HCT116 (cell line): ENCODE data around the gene PDE6G. TPM values are rescaled to one million over a fixed set of nuclear protein-coding genes. Genes with fewer than 3 reads are reported as not detected.

ENCODE experiments used
- ATAC-seq: fragments of 200-7000 bp; cut with Tn5 transposase; 2 replicates; pipeline ENCODE4 v1.9.1; 2020; ENCODE audit warnings: mild to moderate bottlenecking, moderate library complexity
- BruUV-seq: library from RNA; stranded (reverse); fragments of 400-500 nt; replicated peaks from 2 replicates; lab custom pipeline; 2021; lab: Mats Ljungman, UMichigan
- CTCF ChIA-PET: fragments of 300-600 bp; sonication (Branson Sonifier 250); formaldehyde crosslinking; loops from one replicate; lab custom pipeline; 2021; ENCODE audit warnings: antibody characterized with exemption; lab: Charles Lee
- POLR2A ChIA-PET: fragments of 300-600, 350-600 bp; sonication (Branson Sonifier 250); formaldehyde crosslinking; loops from one replicate; lab custom pipeline; 2021; ENCODE audit warnings: antibody characterized with exemption; lab: Charles Lee
- RAD21 ChIA-PET, 2 experiments: fragments of 300-600 bp; sonication (Branson Sonifier 250); formaldehyde crosslinking; loops; one replicate each; lab custom pipeline; 2023; ENCODE audit warnings: low total read pairs in 2 of 2; ENCODE audit not compliant: uncharacterized antibody in 2 of 2, unreplicated experiment in 2 of 2, low non-redundant PET in 1 of 2; lab: Charles Lee
- DNase-seq: peaks from one replicate; pipeline ENCODE4 v3.0.0-alpha.2; 2010; ENCODE audit warnings: low read depth, low spot score
- H2AFZ ChIP-seq: fragments of 200-600 bp; shearing (Covaris generic), sonication (generic); 2 replicates; pipeline ENCODE4 v1.6.1; 2017; ENCODE audit warnings: low read depth, mixed run types, mixed read lengths, antibody characterized with exemption, low read length; ENCODE audit not compliant: poor library complexity, severe bottlenecking
- H3K27ac ChIP-seq: 2 replicates; pipeline ENCODE4 v1.5.1; 2012; ENCODE audit warnings: low read depth, low read length
- H3K27me3 ChIP-seq: fragments of 200-600 bp; sonication (generic); 2 replicates; pipeline ENCODE4 v1.6.1; 2016; ENCODE audit warnings: mixed run types, low read length, mixed read lengths; ENCODE audit not compliant: insufficient read depth
- H3K36me3 ChIP-seq, 2 experiments: fragments of 200-500 bp in 1 of 2; fragments of 200-600 bp in 1 of 2; sonication (Bioruptor generic) in 1 of 2; sonication (generic) in 1 of 2; 2 replicates each; pipeline versions ENCODE4 v1.5.1 to v1.6.1; 2014 to 2016; ENCODE audit warnings: low read length in 2 of 2, inconsistent platforms in 1 of 2, mixed read lengths in 1 of 2, mixed run types in 1 of 2; ENCODE audit not compliant: insufficient read depth in 2 of 2, control insufficient read depth in 1 of 2
- H3K4me1 ChIP-seq, 2 experiments: fragments of 200-600 bp in 1 of 2; sonication (generic) in 1 of 2; 2 replicates each; pipeline versions ENCODE4 v1.5.1 to v1.6.1; 2012 to 2017; ENCODE audit warnings: low read length in 2 of 2, inconsistent platforms in 1 of 2, mild to moderate bottlenecking in 1 of 2, mixed read lengths in 1 of 2, mixed run types in 1 of 2, moderate library complexity in 1 of 2; ENCODE audit not compliant: insufficient read depth in 2 of 2, control insufficient read depth in 1 of 2
- H3K4me2 ChIP-seq: fragments of 200-600 bp; sonication (generic); 2 replicates; pipeline ENCODE4 v1.6.1; 2017; ENCODE audit warnings: mixed run types, low read length, mixed read lengths
- H3K4me3 ChIP-seq, 2 experiments: fragments of 200-600 bp in 1 of 2; sonication (generic) in 1 of 2; replicated peaks in 1 of 2; 2 replicates each; pipeline ENCODE4 v1.5.1; 2011 to 2016; ENCODE audit warnings: low read length in 2 of 2, control low read depth in 1 of 2, low read depth in 1 of 2, mild to moderate bottlenecking in 1 of 2, mixed read lengths in 1 of 2, mixed run types in 1 of 2
- H3K79me2 ChIP-seq: fragments of 200-600 bp; sonication (generic); 2 replicates; pipeline ENCODE4 v1.6.1; 2017; ENCODE audit warnings: mild to moderate bottlenecking, mixed run types, low read length, moderate library complexity, mixed read lengths; ENCODE audit not compliant: insufficient read depth
- H3K9ac ChIP-seq: fragments of 200-600 bp; sonication (generic); 2 replicates; pipeline ENCODE4 v1.6.1; 2016; ENCODE audit warnings: low read length, mixed read lengths
- H3K9me2 ChIP-seq: fragments of 200-600 bp; sonication (generic), shearing (Covaris generic); 2 replicates; pipeline ENCODE4 v1.6.1; 2017; ENCODE audit warnings: mixed run types, mild to moderate bottlenecking, moderate library complexity; ENCODE audit not compliant: insufficient read depth
- H3K9me3 ChIP-seq, 2 experiments: fragments of 200-500 bp in 1 of 2; fragments of 200-600 bp in 1 of 2; sonication (Bioruptor generic) in 1 of 2; sonication (generic) in 1 of 2; 2 replicates each; pipeline ENCODE4 v1.6.1; 2014 to 2017; ENCODE audit warnings: low read length in 2 of 2, mixed read lengths in 2 of 2, inconsistent platforms in 1 of 2, low read depth in 1 of 2, mild to moderate bottlenecking in 1 of 2, mixed run types in 1 of 2, moderate library complexity in 1 of 2; ENCODE audit not compliant: control insufficient read depth in 1 of 2, insufficient read depth in 1 of 2
- H4K20me1 ChIP-seq: fragments of 200-600 bp; sonication (generic), shearing (Covaris generic); 2 replicates; pipeline ENCODE4 v1.6.1; 2017; ENCODE audit warnings: mixed run types, mild to moderate bottlenecking, moderate library complexity; ENCODE audit not compliant: insufficient read depth
- ATF3 ChIP-seq: IDR thresholded peaks from 2 replicates; pipeline ENCODE4 v1.6.1; 2012
- CBX3 ChIP-seq: IDR thresholded peaks from 2 replicates; pipeline ENCODE4 v1.6.1; 2012; ENCODE audit warnings: low read depth
- CEBPB ChIP-seq: IDR thresholded peaks from 2 replicates; pipeline ENCODE4 v1.6.1; 2012; ENCODE audit warnings: low read depth
- ELF1 ChIP-seq: IDR thresholded peaks from 2 replicates; pipeline ENCODE4 v1.6.1; 2012; ENCODE audit warnings: low read depth, borderline replicate concordance
- EZH2 ChIP-seq: fragments of 200-600 bp; sonication (generic); IDR thresholded peaks from 2 replicates; pipeline ENCODE4 v1.6.1; 2017; ENCODE audit warnings: antibody characterized with exemption, mixed run types
- EZH2phosphoT487 ChIP-seq: fragments of 200-600 bp; IDR thresholded peaks from 2 replicates; pipeline ENCODE4 v1.6.1; 2018; ENCODE audit warnings: antibody characterized with exemption, borderline replicate concordance
- JUND ChIP-seq: IDR thresholded peaks from 2 replicates; pipeline ENCODE4 v1.6.1; 2012
- MAX ChIP-seq: IDR thresholded peaks from 2 replicates; pipeline ENCODE4 v1.6.1; 2012
- POLR2AphosphoS5 ChIP-seq: IDR thresholded peaks from 2 replicates; pipeline ENCODE4 v1.6.1; 2011; ENCODE audit warnings: mild to moderate bottlenecking, low read depth, low read length, moderate library complexity
- RAD21 ChIP-seq: IDR thresholded peaks from 2 replicates; pipeline ENCODE4 v1.6.1; 2012; ENCODE audit warnings: low read depth, mild to moderate bottlenecking
- SP1 ChIP-seq: IDR thresholded peaks from 2 replicates; pipeline ENCODE4 v1.6.1; 2012; ENCODE audit warnings: low read depth
- YY1 ChIP-seq: IDR thresholded peaks from 2 replicates; pipeline ENCODE4 v1.6.1; 2011; ENCODE audit warnings: low read length, low read depth, moderate library complexity, mild to moderate bottlenecking; ENCODE audit not compliant: insufficient replicate concordance; ENCODE audit errors: extremely low read depth
- ZBTB33 ChIP-seq: IDR thresholded peaks from 2 replicates; pipeline ENCODE4 v1.6.1; 2011; ENCODE audit warnings: mild to moderate bottlenecking, low read length, moderate library complexity; ENCODE audit not compliant: insufficient replicate concordance; ENCODE audit errors: extremely low read depth
- ZFX ChIP-seq: fragments of 450-650 bp; IDR thresholded peaks from 2 replicates; pipeline ENCODE4 v1.6.1; 2017
- intact Hi-C: fragments of 100-400 bp; cut with micrococcal nuclease; formaldehyde crosslinking; loops from 2 replicates; pipeline ENCODE4 v1.10.0; 2022
- total RNA-seq: library from RNA; stranded (reverse); gene quantifications from one replicate; pipeline ENCODE4 v1.2.1, GENCODE V29; 2021; ENCODE audit not compliant: unreplicated experiment

Gene PDE6G
- total RNA-seq, 1 experiment from 2014 or later: not detected

GRCh38 chr17:81609541-81610311 is 46.6 kb downstream of the PDE6G start:
- RAD21 ChIA-PET: no interaction called here
- no peaks in the 10 kb centered on the region for H3K9me3 ChIP-seq
- DNase-seq: no peak
- POLR2A ChIA-PET: no interaction called here
- no peak overlapping the region for H3K9ac ChIP-seq
- H3K4me3 ChIP-seq: no peak overlapping the region
- ATAC-seq: 0 out of 2 replicates have a peak, but pooled peaks have one; percentile 18
- CTCF ChIA-PET: no interaction called here
- intact Hi-C loops: no loop called here
- TSS peak; percentile 13 for BruUV-seq
- no peaks in the 10 kb centered on the region for H3K4me1 ChIP-seq
- no peak overlapping the region for H2AFZ ChIP-seq
- H3K79me2 ChIP-seq: peaks cover 78% of the 10 kb centered on the region
- H3K9me2 ChIP-seq: no peaks in the 10 kb centered on the region
- H3K27me3 ChIP-seq: no peaks in the 10 kb centered on the region
- H3K27ac ChIP-seq: no peak overlapping the region
- TF ChIP-seq EZH2 (no peak), CEBPB (no peak), YY1 (no peak), CBX3 (no peak), POLR2AphosphoS5 (no peak), ATF3 (no peak), ELF1 (no peak), JUND (no peak), MAX (no peak), ZBTB33 (no peak), SP1 (no peak), RAD21 (no peak), ZFX (no peak), EZH2phosphoT487 (no peak)
- TF ChIP-seq, all 23 proteins: peak for 0
- Histone ChIP-seq H3K36me3 (peaks cover 45 to 67% of the 10 kb centered on the region in 2 experiments), H3K4me2 (no peak overlapping the region), H4K20me1 (no peaks in the 10 kb centered on the region; the same call in 1 of the 2 replicates)
